ENCODE measurements around the gene MEMO1. TPM values are rescaled to one million over a fixed set of nuclear protein-coding genes. Genes with fewer than 3 reads are reported as not detected.

The MEMO1 gene
- total RNA-seq, 1 donor from 2014 or later, result 32.2 TPM

GRCh38 chr2:31943636-31944225 is 67.1 kb downstream of the MEMO1 start:
- TF ChIP-seq CTCF (IDR thresholded peaks at IDR 0.05), result no peak
- peaks cover 9% of the 10 kb centered on the region for H3K36me3 ChIP-seq
- DNase-seq, result no peak
- H3K4me3 ChIP-seq, result no peak overlapping the region
- H3K27ac ChIP-seq, result no peak overlapping the region
- intact Hi-C loops (cut with DNase I), result no loop called here
- no peak for ATAC-seq
- no peaks in the 10 kb centered on the region for H3K9me3 ChIP-seq
- no peaks in the 10 kb centered on the region for H3K27me3 ChIP-seq
- no peaks in the 10 kb centered on the region for H3K4me1 ChIP-seq

- no peak for ATAC-seq
- H3K27me3 ChIP-seq, result no peaks in the 10 kb centered on the region
- TF ChIP-seq CTCF (IDR thresholded peaks at IDR 0.05), result no peak
- H3K4me1 ChIP-seq, result no peaks in the 10 kb centered on the region
- no peak overlapping the region for H3K27ac ChIP-seq
- peaks cover 9% of the 10 kb centered on the region for H3K36me3 ChIP-seq
- intact Hi-C loops (cut with DNase I), result no loop called here
- no peaks in the 10 kb centered on the region for H3K9me3 ChIP-seq
- no peak overlapping the region for H3K4me3 ChIP-seq
- no peak for DNase-seq
These were observed 69.9 kb downstream of the MEMO1 start for GRCh38 chr2:31940920-31941319.

GRCh38 chr2:31937741-31938140 is 73.1 kb downstream of the MEMO1 start:
- TF ChIP-seq CTCF (IDR thresholded peaks at IDR 0.05), result no peak
- Histone ChIP-seq H3K36me3 (peaks cover 5% of the 10 kb centered on the region), H3K4me3 (no peak overlapping the region), H3K27me3 (no peaks in the 10 kb centered on the region), H3K9me3 (no peaks in the 10 kb centered on the region), H3K27ac (no peak overlapping the region), H3K4me1 (no peaks in the 10 kb centered on the region)
- ATAC-seq, result no peak
- no peak for DNase-seq
- intact Hi-C loops (cut with DNase I), result no loop called here

- TF ChIP-seq CTCF (IDR thresholded peaks at IDR 0.05), result no peak
- Histone ChIP-seq H3K36me3 (no peaks in the 10 kb centered on the region), H3K9me3 (no peaks in the 10 kb centered on the region), H3K4me1 (no peaks in the 10 kb centered on the region), H3K4me3 (no peak overlapping the region), H3K27ac (no peak overlapping the region), H3K27me3 (no peaks in the 10 kb centered on the region)
- intact Hi-C loops (cut with DNase I), result no loop called here
- DNase-seq, result no peak
- ATAC-seq, result no peak
These were observed 75.4 kb downstream of the MEMO1 start for GRCh38 chr2:31935370-31935769.

GRCh38 chr2:31933066-31933465 is 77.7 kb downstream of the MEMO1 start:
- Histone ChIP-seq H3K27ac (no peak overlapping the region), H3K4me1 (no peaks in the 10 kb centered on the region), H3K27me3 (no peaks in the 10 kb centered on the region), H3K36me3 (no peaks in the 10 kb centered on the region), H3K4me3 (no peak overlapping the region), H3K9me3 (no peaks in the 10 kb centered on the region)
- ATAC-seq (no peak), DNase-seq (no peak)
- TF ChIP-seq CTCF (IDR thresholded peaks at IDR 0.05), result no peak
- intact Hi-C loops (cut with DNase I), result no loop called here

- no peak for TF ChIP-seq CTCF (IDR thresholded peaks at IDR 0.05)
- ATAC-seq (no peak), DNase-seq (no peak)
- H3K4me3 ChIP-seq, result no peak overlapping the region
- no peaks in the 10 kb centered on the region for H3K4me1 ChIP-seq
- H3K36me3 ChIP-seq, result no peaks in the 10 kb centered on the region
- no peaks in the 10 kb centered on the region for H3K9me3 ChIP-seq
- H3K27me3 ChIP-seq, result no peaks in the 10 kb centered on the region
- intact Hi-C loops (cut with DNase I), result no loop called here
- H3K27ac ChIP-seq, result no peak overlapping the region
These were observed 78.2 kb downstream of the MEMO1 start for GRCh38 chr2:31932589-31932988.

Measured in upper lobe of right lung (tissue), 1 donor.